ENCODE measurements around the gene RNASET2.

DNA sequence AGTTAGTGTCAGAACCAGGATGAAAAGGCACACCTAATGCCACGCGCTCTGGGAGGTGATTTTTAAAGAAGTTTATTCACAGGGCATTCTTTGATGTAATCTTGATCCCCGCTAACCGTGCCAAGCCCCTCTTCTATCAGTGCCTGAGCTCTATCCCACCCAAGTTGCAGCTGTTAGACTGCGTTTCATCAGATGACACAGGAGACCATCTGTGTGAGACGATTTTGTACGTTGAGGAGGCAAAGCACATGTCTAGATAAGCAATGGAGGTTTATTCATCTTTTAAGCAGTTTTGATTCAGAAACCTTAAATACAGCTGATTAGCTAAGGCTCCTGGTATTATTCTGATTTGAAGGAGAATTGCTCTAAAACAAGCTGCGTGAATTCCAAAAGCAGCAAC lies 18.6 kb downstream of the RNASET2 start:
- TF ChIP-seq, protein P1, sequence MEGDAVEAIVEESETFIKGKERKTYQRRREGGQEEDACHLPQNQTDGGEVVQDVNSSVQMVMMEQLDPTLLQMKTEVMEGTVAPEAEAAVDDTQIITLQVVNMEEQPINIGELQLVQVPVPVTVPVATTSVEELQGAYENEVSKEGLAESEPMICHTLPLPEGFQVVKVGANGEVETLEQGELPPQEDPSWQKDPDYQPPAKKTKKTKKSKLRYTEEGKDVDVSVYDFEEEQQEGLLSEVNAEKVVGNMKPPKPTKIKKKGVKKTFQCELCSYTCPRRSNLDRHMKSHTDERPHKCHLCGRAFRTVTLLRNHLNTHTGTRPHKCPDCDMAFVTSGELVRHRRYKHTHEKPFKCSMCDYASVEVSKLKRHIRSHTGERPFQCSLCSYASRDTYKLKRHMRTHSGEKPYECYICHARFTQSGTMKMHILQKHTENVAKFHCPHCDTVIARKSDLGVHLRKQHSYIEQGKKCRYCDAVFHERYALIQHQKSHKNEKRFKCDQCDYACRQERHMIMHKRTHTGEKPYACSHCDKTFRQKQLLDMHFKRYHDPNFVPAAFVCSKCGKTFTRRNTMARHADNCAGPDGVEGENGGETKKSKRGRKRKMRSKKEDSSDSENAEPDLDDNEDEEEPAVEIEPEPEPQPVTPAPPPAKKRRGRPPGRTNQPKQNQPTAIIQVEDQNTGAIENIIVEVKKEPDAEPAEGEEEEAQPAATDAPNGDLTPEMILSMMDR (IDR thresholded peaks at IDR 0.05), result no peak
- TF ChIP-seq POLR2A (IDR thresholded peaks at IDR 0.05), result no peak

Measured in lower leg skin (tissue), 3 donors.